BJ (cell line): ENCODE results near the gene LRRC10B. TPM values are rescaled to one million over a fixed set of nuclear protein-coding genes. Genes with fewer than 3 reads are reported as not detected.
"Not testable (repeated sequence)": the region's sequence is repeated elsewhere in the genome, so short reads cannot be mapped to it uniquely, and the experiment has no call there.

Experiments used
- CTCF ChIA-PET: fragments of 350-600 bp; formaldehyde crosslinking; extraction: SDS; loops from one replicate; lab custom pipeline; 2021; ENCODE audit warnings: antibody characterized with exemption, inconsistent platforms; lab: Yijun Ruan, JAX
- POLR2A ChIA-PET: fragments of 300-600 bp; sonication (Branson Sonifier 250); formaldehyde crosslinking; extraction: SDS; loops from one replicate; lab custom pipeline; 2021; ENCODE audit warnings: antibody characterized with exemption; lab: Charles Lee
- DNase-seq: peaks from one replicate; pipeline ENCODE4 v3.0.0-alpha.2; 2011; ENCODE audit warnings: low read depth
- H3K27me3 ChIP-seq: 2 replicates; pipeline ENCODE4 v1.6.0; 2011; ENCODE audit warnings: low read length; ENCODE audit not compliant: control insufficient read depth, insufficient read depth
- H3K36me3 ChIP-seq: 2 replicates; pipeline ENCODE4 v1.5.1; 2011; ENCODE audit warnings: low read length; ENCODE audit not compliant: control insufficient read depth, insufficient read depth
- H3K4me3 ChIP-seq: 2 replicates; pipeline ENCODE4 v1.5.1; 2011; ENCODE audit warnings: low read depth, mild to moderate bottlenecking, control low read depth, low read length
- CTCF ChIP-seq: IDR thresholded peaks from 2 replicates; pipeline ENCODE4 v1.5.1; 2011; ENCODE audit warnings: low read depth, mild to moderate bottlenecking, control low read depth, inconsistent platforms, low read length, moderate library complexity; ENCODE audit not compliant: insufficient read depth
- polyA minus RNA-seq: library from RNA; depleted of rRNA, polyadenylated mRNA; stranded (reverse); fragments of >200 nt; gene quantifications from 2 replicates; pipeline ENCODE4 v1.2.3, GENCODE V29; 2011; rRNA and poly(A)+ RNA removed
- polyA plus RNA-seq: library from polyadenylated mRNA; depleted of rRNA; stranded (reverse); fragments of >200 nt; gene quantifications from 2 replicates; pipeline ENCODE4 v1.2.3, GENCODE V29; 2011; rRNA removed

LRRC10B gene
- polyA plus RNA-seq = 0.02 TPM in 1 of 2 replicates, not detected in the other
- not detected in 2 replicates for polyA minus RNA-seq

- ChIA-PET CTCF (interaction anchor here (0.6 to 3.4 kb wide), 13 partner anchors 8 to 131 kb away, joined by 3 to 31 read pairs (median 3); no protein-coding TSS in a partner anchor), POLR2A (no interaction called here)
- Histone ChIP-seq H3K27me3 (peaks cover 39% of the 10 kb centered on the region), H3K36me3 (no peaks in the 10 kb centered on the region), H3K4me3 (peak within 1 kb of the TSS; percentile 24)
- TF ChIP-seq CTCF = no peak
- no peak for DNase-seq
Measured at GRCh38 chr11:61507962-61508861, at the start of gene LRRC10B. Gene LRRC10B (plus strand): TSS chr11:61508749. CDS start chr11:61508999, 250 bp downstream.

- peaks cover 2% of the 10 kb centered on the region for H3K36me3 ChIP-seq
- POLR2A ChIA-PET = no interaction called here
- no peak for DNase-seq
- H3K27me3 ChIP-seq = no peaks in the 10 kb centered on the region
- no peak for TF ChIP-seq CTCF
- CTCF ChIA-PET = interaction anchor here (0.9 to 1.4 kb wide), 2 partner anchors 18 to 56 kb away, joined by 3 to 5 read pairs; no protein-coding TSS in a partner anchor
- H3K4me3 ChIP-seq = no peak overlapping the region
Measured at GRCh38 chr11:61460474-61460881, 48.1 kb upstream of the LRRC10B start.

GRCh38 chr11:61460986-61461385 is 47.6 kb upstream of the LRRC10B start:
- no peaks in the 10 kb centered on the region for H3K27me3 ChIP-seq
- POLR2A ChIA-PET = no interaction called here
- no peak for TF ChIP-seq CTCF
- no peak for DNase-seq
- H3K36me3 ChIP-seq = no peaks in the 10 kb centered on the region; the same call in 1 of the 2 replicates
- no peak overlapping the region for H3K4me3 ChIP-seq
- CTCF ChIA-PET = interaction anchor here (0.9 to 1.4 kb wide), 3 partner anchors 15 to 56 kb away, joined by 3 to 5 read pairs (median 4); no protein-coding TSS in a partner anchor

GRCh38 chr11:61467602-61468001 is 40.9 kb upstream of the LRRC10B start:
- DNase-seq, H3K4me3 ChIP-seq, POLR2A ChIA-PET, H3K36me3 ChIP-seq, H3K27me3 ChIP-seq: not testable (repeated sequence)
- CTCF ChIA-PET = interaction anchor here (1.1 to 6.7 kb wide), 3 partner anchors 11 to 49 kb away, joined by 3 to 37 read pairs (median 9); no protein-coding TSS in a partner anchor

- no peak for DNase-seq
Measured at GRCh38 chr11:61468002-61468401, 40.5 kb upstream of the LRRC10B start.

More at GRCh38 chr11:61468002-61468401, 40.5 kb upstream of the LRRC10B start:
- no peak for TF ChIP-seq CTCF
- no peaks in the 10 kb centered on the region for H3K27me3 ChIP-seq
- no peak overlapping the region for H3K4me3 ChIP-seq
- peaks cover 2% of the 10 kb centered on the region for H3K36me3 ChIP-seq
- POLR2A ChIA-PET = no interaction called here
- CTCF ChIA-PET = interaction anchor here (1.1 to 6.7 kb wide), 3 partner anchors 11 to 49 kb away, joined by 3 to 37 read pairs (median 9); no protein-coding TSS in a partner anchor
